Cardiac fibroblast (primary cell): ENCODE results near the gene IFNL1.
A peak's percentile ranks its signal among the peaks of the same experiment; 100 is the strongest.
"Not testable (repeated sequence)": the region's sequence is repeated elsewhere in the genome, so short reads cannot be mapped to it uniquely, and the experiment has no call there.

Source experiments
- DNase-seq, 2 donors: peaks; one replicate each; pipeline versions ENCODE4 v3.0.0 to v3.0.0-alpha.2; 2010; ENCODE audit warnings: low read depth in 2 of 2
- H3K4me3 ChIP-seq, 2 donors: replicated peaks in 1 of 2; 1 replicate in 1 of 2; 2 replicates in 1 of 2; pipeline ENCODE4 v1.5.1; 2011; ENCODE audit warnings: low read depth in 2 of 2, low read length in 2 of 2, mild to moderate bottlenecking in 2 of 2, moderate library complexity in 1 of 2
- CTCF ChIP-seq: IDR thresholded peaks from one replicate; pipeline ENCODE4 v1.5.1; 2011; ENCODE audit warnings: low read depth, mild to moderate bottlenecking, low read length, inconsistent platforms

The IFNL1 gene

GRCh38 chr19:39263912-39264305 lies 32.3 kb upstream of the IFNL1 start:
- DNase-seq, result no peak
- no peak overlapping the region for H3K4me3 ChIP-seq
- TF ChIP-seq CTCF, result no peak

DNA sequence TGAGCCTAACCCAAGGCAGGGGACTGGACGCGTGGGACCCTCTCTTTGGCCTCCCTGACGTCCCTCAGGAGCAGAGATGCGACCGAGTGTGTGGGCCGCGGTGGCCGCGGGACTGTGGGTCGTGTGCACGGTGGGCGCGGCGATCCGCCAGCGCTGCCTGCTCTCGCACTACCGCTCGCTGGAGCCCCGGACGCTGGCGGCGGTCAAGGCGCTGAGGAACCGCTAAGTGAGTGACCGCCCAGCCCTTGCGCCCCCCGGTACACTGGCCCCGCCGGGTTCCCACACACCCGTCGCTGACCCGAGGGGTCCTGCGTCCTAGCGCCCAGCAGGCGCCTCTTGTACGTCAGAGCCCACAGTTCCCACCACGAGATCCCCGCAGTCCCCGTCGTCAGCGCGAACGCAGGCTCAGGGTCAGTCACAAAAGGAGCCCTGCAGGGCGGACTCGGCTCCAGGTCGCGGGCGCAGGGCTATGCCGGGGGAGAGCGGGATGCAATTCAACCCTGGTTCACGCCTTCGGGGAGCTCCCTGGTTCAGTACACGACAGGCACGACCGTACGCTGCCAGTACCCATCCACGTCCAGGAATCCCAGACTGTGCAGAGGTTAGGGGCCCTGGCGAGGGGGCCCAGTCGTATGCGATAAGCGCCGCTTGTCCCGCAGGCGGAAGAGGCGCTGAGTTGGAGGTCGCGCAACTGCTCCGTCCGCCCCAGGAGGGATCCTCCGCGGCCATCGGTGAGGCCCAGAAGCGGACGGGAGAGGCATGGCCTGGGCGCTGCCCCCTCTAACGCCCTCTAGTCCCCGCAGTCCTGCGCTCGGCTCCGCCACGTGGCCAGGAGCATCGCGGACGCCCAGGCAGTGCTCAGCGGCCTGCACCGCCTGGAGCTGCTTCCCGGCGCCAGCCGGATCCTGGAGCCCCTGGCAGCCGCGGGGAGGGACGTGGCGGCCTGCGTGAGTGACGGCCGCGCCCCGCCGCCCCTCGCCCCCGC lies 31.6 kb upstream of the IFNL1 start:
- TF ChIP-seq CTCF, result no peak
- no peak overlapping the region for H3K4me3 ChIP-seq
- DNase-seq, result peak in 1 of 2 donors; percentile 8

- H3K4me3 ChIP-seq, result no peak overlapping the region
- DNase-seq, result no peak
- TF ChIP-seq CTCF, result no peak
These were observed 30.8 kb upstream of the IFNL1 start for GRCh38 chr19:39265321-39265916.

DNA sequence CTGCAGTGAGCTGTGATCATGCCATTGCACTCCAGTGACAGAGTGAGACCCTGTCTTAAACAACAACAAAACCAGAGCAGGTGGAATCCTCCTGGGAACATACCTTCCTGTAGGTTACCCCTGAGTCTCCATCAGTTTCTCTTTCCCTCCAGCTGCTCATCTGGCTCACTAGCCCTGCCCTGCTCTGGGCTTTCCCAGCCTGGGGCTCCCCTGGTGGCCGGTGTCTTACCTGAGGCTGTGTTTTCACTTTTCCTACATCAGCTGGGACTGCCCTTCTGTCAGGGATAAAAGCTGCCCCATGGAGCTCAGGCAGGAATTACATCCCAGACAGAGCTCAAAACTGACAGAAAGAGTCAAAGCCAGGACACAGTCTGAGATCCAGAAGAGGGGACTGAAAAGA lies 28.1 kb upstream of the IFNL1 start, which contains the start of gene IFNL2:
Gene IFNL2, plus strand, starts transcription at position 312 of the 400 bp plus-strand sequence. CDS start 173 bp downstream, outside the sequence.
- DNase-seq, result not testable (repeated sequence)

GRCh38 chr19:39268531-39269223 lies 27.5 kb upstream of the IFNL1 start:
- DNase-seq, result not testable (repeated sequence)

More for the DNA sequence above, 28.1 kb upstream of the IFNL1 start, which contains the start of gene IFNL2:
- H3K4me3 ChIP-seq, result not testable (repeated sequence)

GRCh38 chr19:39269369-39269768 lies 26.8 kb upstream of the IFNL1 start:
- not testable (repeated sequence) for DNase-seq, H3K4me3 ChIP-seq

More at GRCh38 chr19:39268531-39269223, 27.5 kb upstream of the IFNL1 start:
- not testable (repeated sequence) for H3K4me3 ChIP-seq

GRCh38 chr19:39270036-39270871 lies 26.0 kb upstream of the IFNL1 start:
- DNase-seq, result no peak
- H3K4me3 ChIP-seq, result no peak overlapping the region
- TF ChIP-seq CTCF, result no peak

- H3K4me3 ChIP-seq, DNase-seq: not testable (repeated sequence)
These were observed 22.3 kb upstream of the IFNL1 start for GRCh38 chr19:39273859-39274258.
